ENCODE results near the gene ITM2C.

The ITM2C gene

DNA sequence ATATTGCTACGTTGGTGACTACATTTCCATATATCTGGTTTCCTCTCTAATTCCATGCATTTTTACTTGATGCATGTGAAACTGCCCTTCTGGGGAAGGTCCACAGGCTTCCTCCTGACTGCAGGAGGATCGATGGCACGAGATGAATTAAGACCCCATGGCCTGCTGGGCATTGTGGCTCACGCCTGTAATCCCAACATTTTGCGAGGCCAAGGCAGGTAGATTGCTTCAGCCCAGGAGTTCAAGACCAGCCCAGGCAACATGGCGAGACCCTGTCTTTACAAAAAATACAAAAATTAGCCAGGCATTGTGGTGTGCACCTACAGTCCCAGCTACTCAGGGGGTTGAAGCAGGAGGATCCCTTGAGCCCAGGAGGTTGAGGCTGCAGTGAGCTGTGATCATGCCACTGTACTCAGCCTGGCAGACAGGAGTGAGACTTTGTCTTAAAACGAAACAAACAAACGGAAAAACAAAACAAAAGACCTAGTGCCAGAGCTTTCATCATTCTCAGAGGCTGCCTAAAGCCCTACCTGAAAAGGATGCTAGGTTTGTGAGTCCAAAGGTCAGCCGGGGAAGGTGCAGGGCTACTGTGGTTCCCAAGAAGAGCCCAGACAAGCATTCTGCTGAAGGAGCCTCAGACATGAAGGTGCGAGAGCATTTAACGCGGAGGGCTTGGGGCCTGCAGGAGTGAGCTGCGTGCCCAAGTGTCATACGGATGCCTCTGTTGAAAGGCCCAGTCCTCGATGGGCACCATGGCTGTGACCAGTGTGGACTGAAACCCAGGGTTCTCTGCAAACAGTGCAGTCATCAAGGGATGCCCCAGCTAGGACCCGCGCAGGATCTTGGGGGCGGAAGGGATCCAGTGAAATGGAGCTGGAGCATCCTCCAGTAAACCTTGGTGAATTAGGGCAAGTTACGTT lies 38.7 kb downstream of the ITM2C start:
- Histone ChIP-seq H3K9me3 (ENCODE audit: control insufficient read depth, insufficient read depth, low read length) (no peaks in the 10 kb centered on the region), H3F3A (ENCODE audit: control insufficient read depth, insufficient read depth) (no peaks in the 10 kb centered on the region), H3K27me3 (ENCODE audit: control insufficient read depth, low read length) (peaks cover 14% of the 10 kb centered on the region; the same call in 1 of the 2 replicates), H3K9me2 (replicated peaks; ENCODE audit: control insufficient read depth, low read length) (no peaks in the 10 kb centered on the region), H3K4me3 (ENCODE audit: low read length) (no peak overlapping the region), H3K79me2 (ENCODE audit: control insufficient read depth, low read length) (no peaks in the 10 kb centered on the region), H3K36me3 (ENCODE audit: control insufficient read depth, low read length) (no peaks in the 10 kb centered on the region), H4K20me1 (ENCODE audit: control insufficient read depth, insufficient read depth, low read depth, low read length) (no peaks in the 10 kb centered on the region), H3K4me1 (ENCODE audit: control insufficient read depth, low read length) (peaks cover 18% of the 10 kb centered on the region), H3K27ac (ENCODE audit: low read depth, low read length) (no peak overlapping the region), H3K4me2 (ENCODE audit: low read length) (no peak overlapping the region)
- no peak for TF ChIP-seq EZH2phosphoT487 (IDR thresholded peaks at IDR 0.05; ENCODE audit: borderline replicate concordance, low read length)
- TF ChIP-seq, protein P1, sequence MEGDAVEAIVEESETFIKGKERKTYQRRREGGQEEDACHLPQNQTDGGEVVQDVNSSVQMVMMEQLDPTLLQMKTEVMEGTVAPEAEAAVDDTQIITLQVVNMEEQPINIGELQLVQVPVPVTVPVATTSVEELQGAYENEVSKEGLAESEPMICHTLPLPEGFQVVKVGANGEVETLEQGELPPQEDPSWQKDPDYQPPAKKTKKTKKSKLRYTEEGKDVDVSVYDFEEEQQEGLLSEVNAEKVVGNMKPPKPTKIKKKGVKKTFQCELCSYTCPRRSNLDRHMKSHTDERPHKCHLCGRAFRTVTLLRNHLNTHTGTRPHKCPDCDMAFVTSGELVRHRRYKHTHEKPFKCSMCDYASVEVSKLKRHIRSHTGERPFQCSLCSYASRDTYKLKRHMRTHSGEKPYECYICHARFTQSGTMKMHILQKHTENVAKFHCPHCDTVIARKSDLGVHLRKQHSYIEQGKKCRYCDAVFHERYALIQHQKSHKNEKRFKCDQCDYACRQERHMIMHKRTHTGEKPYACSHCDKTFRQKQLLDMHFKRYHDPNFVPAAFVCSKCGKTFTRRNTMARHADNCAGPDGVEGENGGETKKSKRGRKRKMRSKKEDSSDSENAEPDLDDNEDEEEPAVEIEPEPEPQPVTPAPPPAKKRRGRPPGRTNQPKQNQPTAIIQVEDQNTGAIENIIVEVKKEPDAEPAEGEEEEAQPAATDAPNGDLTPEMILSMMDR (IDR thresholded peaks at IDR 0.05; ENCODE audit: low read depth, low read length, poor library complexity, severe bottlenecking), result no peak

DNA sequence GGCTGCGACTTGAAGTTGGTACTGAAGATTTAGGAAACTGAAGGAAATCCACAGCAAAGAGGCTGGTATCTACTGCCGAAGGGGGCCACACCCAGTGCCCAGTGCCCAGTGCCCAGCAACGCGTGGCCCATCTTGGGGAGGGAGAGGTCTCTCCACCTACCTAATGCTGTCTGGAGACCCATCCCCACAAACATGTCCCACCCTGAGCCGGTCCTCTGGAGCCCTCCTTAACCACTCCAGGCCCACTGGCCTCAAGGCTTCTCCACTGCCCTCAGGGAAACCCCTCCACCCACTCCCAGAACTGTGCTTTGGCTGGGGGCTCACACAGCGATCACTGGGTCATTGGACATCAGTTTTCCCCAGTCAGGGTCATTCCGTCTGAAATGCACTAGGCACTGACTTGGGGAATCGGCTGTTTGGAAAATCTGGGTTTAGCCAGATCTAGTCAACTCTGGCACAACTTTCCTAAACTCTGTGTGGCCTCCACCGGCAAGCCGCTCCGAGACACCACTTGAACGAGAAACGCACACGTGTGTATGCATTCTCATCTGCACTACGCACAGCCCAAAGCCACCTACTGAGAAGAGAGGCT lies 40.2 kb downstream of the ITM2C start:
- no peak overlapping the region for H3K4me2 ChIP-seq (ENCODE audit: low read length)
- H3K9me2 ChIP-seq (replicated peaks; ENCODE audit: control insufficient read depth, low read length), result no peaks in the 10 kb centered on the region
- H4K20me1 ChIP-seq (ENCODE audit: control insufficient read depth, insufficient read depth, low read depth, low read length), result no peaks in the 10 kb centered on the region
- H3K4me1 ChIP-seq (ENCODE audit: control insufficient read depth, low read length), result peaks cover 23% of the 10 kb centered on the region
- H3F3A ChIP-seq (ENCODE audit: control insufficient read depth, insufficient read depth), result no peaks in the 10 kb centered on the region
- no peak overlapping the region for H3K27ac ChIP-seq (ENCODE audit: low read depth, low read length)
- no peaks in the 10 kb centered on the region for H3K9me3 ChIP-seq (ENCODE audit: control insufficient read depth, insufficient read depth, low read length)
- H3K36me3 ChIP-seq (ENCODE audit: control insufficient read depth, low read length), result no peaks in the 10 kb centered on the region
- no peak for TF ChIP-seq EZH2phosphoT487 (IDR thresholded peaks at IDR 0.05; ENCODE audit: borderline replicate concordance, low read length)
- TF ChIP-seq, protein P1 (IDR thresholded peaks at IDR 0.05; ENCODE audit: low read depth, low read length, poor library complexity, severe bottlenecking), result no peak
- peaks cover 8% of the 10 kb centered on the region; the same call in 1 of the 2 replicates for H3K27me3 ChIP-seq (ENCODE audit: control insufficient read depth, low read length)
- H3K4me3 ChIP-seq (ENCODE audit: low read length), result no peak overlapping the region
- H3K79me2 ChIP-seq (ENCODE audit: control insufficient read depth, low read length), result no peaks in the 10 kb centered on the region

GRCh38 chr2:230905448-230906421 lies 41.0 kb downstream of the ITM2C start:
- H3K9me3 ChIP-seq (ENCODE audit: control insufficient read depth, insufficient read depth, low read length), result no peaks in the 10 kb centered on the region
- H3K4me2 ChIP-seq (ENCODE audit: low read length), result no peak overlapping the region
- peaks cover 3% of the 10 kb centered on the region; the same call in 1 of the 2 replicates for H3K27me3 ChIP-seq (ENCODE audit: control insufficient read depth, low read length)
- TF ChIP-seq, protein P1 (IDR thresholded peaks at IDR 0.05; ENCODE audit: low read depth, low read length, poor library complexity, severe bottlenecking), result no peak
- no peak for TF ChIP-seq EZH2phosphoT487 (IDR thresholded peaks at IDR 0.05; ENCODE audit: borderline replicate concordance, low read length)
- no peaks in the 10 kb centered on the region for H3K9me2 ChIP-seq (replicated peaks; ENCODE audit: control insufficient read depth, low read length)
- peaks cover 23% of the 10 kb centered on the region for H3K4me1 ChIP-seq (ENCODE audit: control insufficient read depth, low read length)
- no peaks in the 10 kb centered on the region for H3F3A ChIP-seq (ENCODE audit: control insufficient read depth, insufficient read depth)
- no peaks in the 10 kb centered on the region for H3K36me3 ChIP-seq (ENCODE audit: control insufficient read depth, low read length)
- no peak overlapping the region for H3K4me3 ChIP-seq (ENCODE audit: low read length)
- no peaks in the 10 kb centered on the region for H4K20me1 ChIP-seq (ENCODE audit: control insufficient read depth, insufficient read depth, low read depth, low read length)
- no peaks in the 10 kb centered on the region for H3K79me2 ChIP-seq (ENCODE audit: control insufficient read depth, low read length)
- H3K27ac ChIP-seq (ENCODE audit: low read depth, low read length), result no peak overlapping the region
